IMR-90 (cell line): Measurements from ENCODE around the gene SPDEF. TPM values are rescaled to one million over a fixed set of nuclear protein-coding genes. Genes with fewer than 3 reads are reported as not detected.

Experiments
- ATAC-seq: fragments of 200-7000 bp; cut with Tn5 transposase; 2 replicates; pipeline ENCODE4 v1.9.1; 2020; ENCODE audit warnings: low read depth, mild to moderate bottlenecking, moderate library complexity
- BruUV-seq: library from RNA; stranded (reverse); fragments of 400-500 nt; replicated peaks from 2 replicates; lab custom pipeline; 2021; lab: Mats Ljungman, UMichigan
- CTCF ChIA-PET: fragments of 300-600 bp; formaldehyde crosslinking; extraction: SDS; loops from one replicate; lab custom pipeline; 2021; ENCODE audit warnings: antibody characterized with exemption; lab: Yijun Ruan, JAX
- POLR2A ChIA-PET: fragments of 300-600 bp; sonication (Branson Sonifier 250); formaldehyde crosslinking; loops from one replicate; lab custom pipeline; 2022; ENCODE audit warnings: antibody characterized with exemption; ENCODE audit not compliant: unreplicated experiment; lab: Charles Lee
- DNase-seq: peaks from one replicate; pipeline ENCODE4 v3.0.0; 2013
- H2AFZ ChIP-seq: replicated peaks from 2 replicates; pipeline ENCODE3; 2013; ENCODE audit warnings: low read length, mild to moderate bottlenecking; ENCODE audit not compliant: poor library complexity
- H2AK5ac ChIP-seq: 2 replicates; pipeline ENCODE4 v1.6.1; 2013; ENCODE audit warnings: low read depth, low read length, inconsistent platforms
- H2AK9ac ChIP-seq: replicated peaks from 2 replicates; pipeline ENCODE3; 2013; ENCODE audit warnings: mild to moderate bottlenecking, low read depth, low read length, moderate library complexity; ENCODE audit not compliant: poor library complexity
- H2BK120ac ChIP-seq: 2 replicates; pipeline ENCODE4 v1.6.1; 2013; ENCODE audit warnings: low read depth, low read length, inconsistent platforms
- H2BK15ac ChIP-seq: 3 replicates; pipeline ENCODE4 v1.6.1; 2013; ENCODE audit warnings: low read depth, low read length, inconsistent platforms
- H2BK20ac ChIP-seq: 2 replicates; pipeline ENCODE4 v1.6.1; 2013; ENCODE audit warnings: low read depth, mild to moderate bottlenecking, inconsistent platforms, low read length, moderate library complexity
- H2BK5ac ChIP-seq: 2 replicates; pipeline ENCODE4 v1.6.1; 2013; ENCODE audit warnings: mild to moderate bottlenecking, low read depth, low read length, inconsistent platforms; ENCODE audit not compliant: poor library complexity, severe bottlenecking
- H3K14ac ChIP-seq: replicated peaks from 2 replicates; pipeline ENCODE4 v1.6.1; 2013; ENCODE audit warnings: low read depth, low read length, inconsistent platforms
- H3K18ac ChIP-seq: 2 replicates; pipeline ENCODE4 v1.6.1; 2013; ENCODE audit warnings: low read depth, low read length, control low read depth
- H3K23ac ChIP-seq: 2 replicates; pipeline ENCODE4 v1.6.1; 2013; ENCODE audit warnings: low read depth, low read length, inconsistent platforms
- H3K27ac ChIP-seq: 2 replicates; pipeline ENCODE4 v1.5.1; 2013; ENCODE audit warnings: mild to moderate bottlenecking, control low read depth, low read length; ENCODE audit not compliant: insufficient read depth
- H3K27me3 ChIP-seq: 2 replicates; pipeline ENCODE4 v1.6.1; 2013; ENCODE audit warnings: low read length; ENCODE audit not compliant: control insufficient read depth, insufficient read depth
- H3K36me3 ChIP-seq: 2 replicates; pipeline ENCODE4 v1.6.1; 2013; ENCODE audit warnings: low read length, mixed read lengths; ENCODE audit not compliant: control insufficient read depth, insufficient read depth
- H3K4ac ChIP-seq: 2 replicates; pipeline ENCODE4 v1.6.1; 2013; ENCODE audit warnings: low read depth, low read length, inconsistent platforms
- H3K4me1 ChIP-seq: 2 replicates; pipeline ENCODE4 v1.6.1; 2013; ENCODE audit warnings: low read length, mixed read lengths; ENCODE audit not compliant: control insufficient read depth, insufficient read depth
- H3K4me2 ChIP-seq: 2 replicates; pipeline ENCODE4 v1.6.1; 2013; ENCODE audit warnings: low read depth, mild to moderate bottlenecking, control low read depth, low read length, moderate library complexity
- H3K4me3 ChIP-seq: 2 replicates; pipeline ENCODE4 v1.5.1; 2013; ENCODE audit warnings: low read depth, mild to moderate bottlenecking, control low read depth, low read length, moderate library complexity; ENCODE audit not compliant: insufficient read depth
- H3K56ac ChIP-seq: 2 replicates; pipeline ENCODE4 v1.6.1; 2013; ENCODE audit warnings: low read length, inconsistent platforms; ENCODE audit not compliant: insufficient read depth; ENCODE audit errors: extremely low read depth
- H3K79me1 ChIP-seq, 2 experiments: 2 replicates each; pipeline ENCODE4 v1.6.1; 2013; ENCODE audit warnings: low read length in 2 of 2, inconsistent platforms in 1 of 2, low read depth in 1 of 2
- H3K9ac ChIP-seq: 2 replicates; pipeline ENCODE4 v1.6.1; 2013; ENCODE audit warnings: low read depth, low read length, control low read depth
- H3K9me1 ChIP-seq: 2 replicates; pipeline ENCODE4 v1.6.1; 2013; ENCODE audit warnings: low read length, inconsistent platforms; ENCODE audit not compliant: insufficient read depth
- H3K9me3 ChIP-seq: 2 replicates; pipeline ENCODE4 v1.6.1; 2013; ENCODE audit warnings: low read length; ENCODE audit not compliant: control insufficient read depth, insufficient read depth
- H4K20me1 ChIP-seq: 2 replicates; pipeline ENCODE4 v1.6.1; 2013; ENCODE audit warnings: low read length, inconsistent platforms; ENCODE audit not compliant: insufficient read depth
- H4K5ac ChIP-seq: 2 replicates; pipeline ENCODE4 v1.6.1; 2013; ENCODE audit warnings: mild to moderate bottlenecking, low read depth, low read length, control low read depth
- H4K8ac ChIP-seq, 2 experiments: 2 replicates each; pipeline ENCODE4 v1.6.1; 2013; ENCODE audit warnings: low read depth in 2 of 2, low read length in 2 of 2, control low read depth in 1 of 2, inconsistent platforms in 1 of 2
- H4K91ac ChIP-seq: 2 replicates; pipeline ENCODE4 v1.6.1; 2013; ENCODE audit warnings: low read depth, low read length, inconsistent platforms; ENCODE audit not compliant: insufficient read depth
- CEBPB ChIP-seq: IDR thresholded peaks from 2 replicates; pipeline ENCODE4 v1.6.1; 2012; ENCODE audit warnings: low read depth, low read length, improper control_type of control experiment
- CHD1 ChIP-seq: IDR thresholded peaks from 2 replicates; pipeline ENCODE4 v1.6.1; 2012; ENCODE audit warnings: low read depth, low read length, improper control_type of control experiment
- CTCF ChIP-seq: conservative IDR thresholded peaks from 2 replicates; pipeline ENCODE4 v1.5.1; 2012; ENCODE audit warnings: mild to moderate bottlenecking, low read depth, low read length, improper control_type of control experiment
- MAFK ChIP-seq: IDR thresholded peaks from 2 replicates; pipeline ENCODE4 v1.6.1; 2012; ENCODE audit warnings: low read depth, low read length, improper control_type of control experiment
- MAZ ChIP-seq: IDR thresholded peaks from 2 replicates; pipeline ENCODE4 v1.6.1; 2012; ENCODE audit warnings: low read depth, mild to moderate bottlenecking, low read length, improper control_type of control experiment, moderate library complexity, borderline replicate concordance
- MXI1 ChIP-seq: IDR thresholded peaks from 2 replicates; pipeline ENCODE4 v1.6.1; 2012; ENCODE audit warnings: low read depth, mild to moderate bottlenecking, low read length, moderate library complexity, borderline replicate concordance
- RAD21 ChIP-seq: IDR thresholded peaks from 2 replicates; pipeline ENCODE4 v1.6.1; 2012; ENCODE audit warnings: low read length, improper control_type of control experiment
- RCOR1 ChIP-seq: IDR thresholded peaks from 2 replicates; pipeline ENCODE4 v1.6.1; 2012; ENCODE audit warnings: mild to moderate bottlenecking, low read length, improper control_type of control experiment; ENCODE audit not compliant: insufficient replicate concordance
- USF2 ChIP-seq: fragments of 150-350 bp; IDR thresholded peaks from 2 replicates; pipeline ENCODE4 v1.6.1; 2017; ENCODE audit warnings: mild to moderate bottlenecking, antibody characterized with exemption, low read length, low read depth
- WGBS, 2 experiments: methylation state at CpG; one replicate each; pipeline versions ENCODE4 v1.1.5 to v1.1.7; 2013; ENCODE audit warnings: missing lambda C conversion rate in 2 of 2; ENCODE audit not compliant: insufficient read length in 1 of 2; ENCODE audit errors: extremely low coverage in 2 of 2; 5-methylcytosine and 5-hydroxymethylcytosine counted together
- dilution Hi-C: fragments of 300-500 bp; cut with HindIII; formaldehyde crosslinking; loops from one replicate; pipeline ENCODE4 v1.14.3; 2018; ENCODE audit warnings: low sequenced_read_pairs; ENCODE audit not compliant: unreplicated experiment
- in situ Hi-C: fragments of 300-500 bp; cut with MboI; formaldehyde crosslinking; loops from 3 replicates; pipeline ENCODE4 v1.14.3; 2019; ENCODE audit warnings: low sequenced_read_pairs, inconsistent platforms, mixed read lengths
- intact Hi-C: fragments of 100-400 bp; cut with micrococcal nuclease; formaldehyde crosslinking; loops from 2 replicates; pipeline ENCODE4 v1.10.0; 2022
- polyA plus RNA-seq, 3 experiments: library from polyadenylated mRNA; depleted of rRNA; stranded (reverse); fragments of >200 nt; gene quantifications; 2 replicates each; pipeline ENCODE4 v1.2.3, GENCODE V29; 2012; ENCODE audit warnings: low replicate concordance in 1 of 3
- total RNA-seq: library from RNA; depleted of rRNA; stranded (reverse); fragments of >200 nt; gene quantifications from 2 replicates; pipeline ENCODE4 v1.2.3, GENCODE V29; 2012

Gene SPDEF
- total and polyA plus RNA-seq, 2 of the 4 experiments (the other 2 are of a cell fraction), result 0.05 TPM; not detected in 1

GRCh38 chr6:34516391-34517324 lies 39.5 kb downstream of the SPDEF start (continued):
- no peak for TF ChIP-seq CEBPB
- no peak for TF ChIP-seq RAD21

GRCh38 chr6:34515473-34516387 lies 40.4 kb downstream of the SPDEF start:
- intact Hi-C loops, result no loop called here
- WGBS, 2 experiments, result 83% methylated on average over 1 of the region's 13 CpGs; no CpG with 5 or more reads in 1 of the 2 experiments
- no peak for TF ChIP-seq CTCF
- TF ChIP-seq CHD1, result no peak
- TF ChIP-seq MXI1, result no peak
- TF ChIP-seq CEBPB, result no peak
- TF ChIP-seq MAZ, result no peak
- no peak for TF ChIP-seq USF2
- no peak for TF ChIP-seq RCOR1
- no peak for TF ChIP-seq MAFK

More at GRCh38 chr6:34515473-34516387, 40.4 kb downstream of the SPDEF start:
- Histone ChIP-seq H3K18ac (no peak overlapping the region), H3K4me3 (no peak overlapping the region), H3K23ac (no peak overlapping the region), H3K9ac (no peak overlapping the region), H2BK5ac (no peak overlapping the region), H4K5ac (no peak overlapping the region), H3K79me1 (no peaks in the 10 kb centered on the region), H3K56ac (no peak overlapping the region), H3K4ac (no peak overlapping the region), H3K14ac (no peak overlapping the region), H4K91ac (no peak overlapping the region), H3K9me3 (no peaks in the 10 kb centered on the region; the same call in 1 of the 2 replicates), H2AFZ (no peak overlapping the region), H3K4me1 (peaks cover 1% of the 10 kb centered on the region; the same call in 1 of the 2 replicates), H4K20me1 (no peaks in the 10 kb centered on the region), H2BK120ac (no peak overlapping the region), H2BK20ac (no peak overlapping the region), H2BK15ac (no peak overlapping the region), H3K27me3 (peaks cover 63% of the 10 kb centered on the region), H3K4me2 (no peak overlapping the region), H3K9me1 (no peaks in the 10 kb centered on the region), H3K36me3 (no peaks in the 10 kb centered on the region), H4K8ac (no peak overlapping the region), H2AK5ac (no peak overlapping the region), H3K27ac (no peak overlapping the region), H2AK9ac (no peak overlapping the region)
- ChIA-PET CTCF (no interaction called here), POLR2A (no interaction called here)
- DNase-seq (no peak), ATAC-seq (no peak)
- no TSS peak for BruUV-seq
- in situ Hi-C loops (no loop called here), dilution Hi-C loops (no loop called here)
